ENCODE data around the gene PGPEP1. TPM values are rescaled to one million over a fixed set of nuclear protein-coding genes. Genes with fewer than 3 reads are reported as not detected.
A peak's percentile ranks its signal among the peaks of the same experiment; 100 is the strongest.

The PGPEP1 gene
- total and polyA plus RNA-seq, 10 of the 15 experiments (the other 5 are each of a cell fraction or from before 2014, with no cell fraction given) = 13.8 to 39.4 (median 17.0) TPM

GRCh38 chr19:18322759-18323460, 17.5 kb upstream of the PGPEP1 start, which contains the start of gene LSM4 (continued):
- TF ChIP-seq, protein P1, sequence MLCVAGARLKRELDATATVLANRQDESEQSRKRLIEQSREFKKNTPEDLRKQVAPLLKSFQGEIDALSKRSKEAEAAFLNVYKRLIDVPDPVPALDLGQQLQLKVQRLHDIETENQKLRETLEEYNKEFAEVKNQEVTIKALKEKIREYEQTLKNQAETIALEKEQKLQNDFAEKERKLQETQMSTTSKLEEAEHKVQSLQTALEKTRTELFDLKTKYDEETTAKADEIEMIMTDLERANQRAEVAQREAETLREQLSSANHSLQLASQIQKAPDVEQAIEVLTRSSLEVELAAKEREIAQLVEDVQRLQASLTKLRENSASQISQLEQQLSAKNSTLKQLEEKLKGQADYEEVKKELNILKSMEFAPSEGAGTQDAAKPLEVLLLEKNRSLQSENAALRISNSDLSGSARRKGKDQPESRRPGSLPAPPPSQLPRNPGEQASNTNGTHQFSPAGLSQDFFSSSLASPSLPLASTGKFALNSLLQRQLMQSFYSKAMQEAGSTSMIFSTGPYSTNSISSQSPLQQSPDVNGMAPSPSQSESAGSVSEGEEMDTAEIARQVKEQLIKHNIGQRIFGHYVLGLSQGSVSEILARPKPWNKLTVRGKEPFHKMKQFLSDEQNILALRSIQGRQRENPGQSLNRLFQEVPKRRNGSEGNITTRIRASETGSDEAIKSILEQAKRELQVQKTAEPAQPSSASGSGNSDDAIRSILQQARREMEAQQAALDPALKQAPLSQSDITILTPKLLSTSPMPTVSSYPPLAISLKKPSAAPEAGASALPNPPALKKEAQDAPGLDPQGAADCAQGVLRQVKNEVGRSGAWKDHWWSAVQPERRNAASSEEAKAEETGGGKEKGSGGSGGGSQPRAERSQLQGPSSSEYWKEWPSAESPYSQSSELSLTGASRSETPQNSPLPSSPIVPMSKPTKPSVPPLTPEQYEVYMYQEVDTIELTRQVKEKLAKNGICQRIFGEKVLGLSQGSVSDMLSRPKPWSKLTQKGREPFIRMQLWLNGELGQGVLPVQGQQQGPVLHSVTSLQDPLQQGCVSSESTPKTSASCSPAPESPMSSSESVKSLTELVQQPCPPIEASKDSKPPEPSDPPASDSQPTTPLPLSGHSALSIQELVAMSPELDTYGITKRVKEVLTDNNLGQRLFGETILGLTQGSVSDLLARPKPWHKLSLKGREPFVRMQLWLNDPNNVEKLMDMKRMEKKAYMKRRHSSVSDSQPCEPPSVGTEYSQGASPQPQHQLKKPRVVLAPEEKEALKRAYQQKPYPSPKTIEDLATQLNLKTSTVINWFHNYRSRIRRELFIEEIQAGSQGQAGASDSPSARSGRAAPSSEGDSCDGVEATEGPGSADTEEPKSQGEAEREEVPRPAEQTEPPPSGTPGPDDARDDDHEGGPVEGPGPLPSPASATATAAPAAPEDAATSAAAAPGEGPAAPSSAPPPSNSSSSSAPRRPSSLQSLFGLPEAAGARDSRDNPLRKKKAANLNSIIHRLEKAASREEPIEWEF (IDR thresholded peaks at IDR 0.05; ENCODE audit: insufficient replicate concordance, low read depth, low read length) = no peak
- TF ChIP-seq SRF (IDR thresholded peaks at IDR 0.05; ENCODE audit: low read depth in 2 of 2, low read length in 2 of 2) (no peak), BCL3 (IDR thresholded peaks at IDR 0.05; ENCODE audit: borderline replicate concordance, insufficient read depth, low read depth, low read length, poor library complexity, severe bottlenecking) (no peak), HDAC6 (IDR thresholded peaks at IDR 0.05; ENCODE audit: unreplicated experiment) (no peak), ASH2L (IDR thresholded peaks at IDR 0.05; ENCODE audit: borderline replicate concordance, low read depth) (0 out of 2 replicates have a peak, but pooled peaks have one; percentile 41), NR2F1 (conservative IDR thresholded peaks at IDR 0.05) (no peak; the same call in 1 of the 2 replicates), TBL1XR1 (IDR thresholded peaks at IDR 0.05; ENCODE audit: low read depth, low read length) (no peak), PRDM15 (CRISPR knock-in tag; IDR thresholded peaks at IDR 0.05) (no peak), MAX (IDR thresholded peaks at IDR 0.05; ENCODE audit: low read depth, low read length) (no peak), SMC3 (IDR thresholded peaks at IDR 0.05; ENCODE audit: borderline replicate concordance, low read length) (peak; percentile 75; the same call in 1 of the 2 replicates), CBX3 (IDR thresholded peaks at IDR 0.05; ENCODE audit: borderline replicate concordance, low read depth) (no peak), MEF2A (IDR thresholded peaks at IDR 0.05; ENCODE audit: insufficient read depth, low read depth, low read length) (0 out of 2 replicates have a peak, but pooled peaks have one; percentile 33), MYC (IDR thresholded peaks at IDR 0.05; ENCODE audit: insufficient read depth, insufficient read length, insufficient replicate concordance, low read length, severe bottlenecking) (no peak), ZNF274 (IDR thresholded peaks at IDR 0.05; ENCODE audit: insufficient read depth, insufficient read length) (no peak), ZSCAN29 (IDR thresholded peaks at IDR 0.05) (no peak), NFXL1 (IDR thresholded peaks at IDR 0.05; ENCODE audit: borderline replicate concordance) (no peak)
